AG04449 (cell line): ENCODE measurements around the gene BMP7.

Source experiments
- CTCF ChIA-PET: fragments of 350-600 bp; formaldehyde crosslinking; extraction: SDS; loops from one replicate; lab custom pipeline; 2021; ENCODE audit warnings: antibody characterized with exemption; lab: Yijun Ruan, JAX
- POLR2A ChIA-PET: fragments of 400-600, 350-600 bp; formaldehyde crosslinking; extraction: SDS; loops from one replicate; lab custom pipeline; 2020; ENCODE audit warnings: antibody characterized with exemption, inconsistent platforms; lab: Yijun Ruan, JAX
- DNase-seq: peaks from one replicate; pipeline ENCODE4 v3.0.0-alpha.2; 2010; ENCODE audit warnings: low read depth, low spot score
- H3K4me3 ChIP-seq: 2 replicates; pipeline ENCODE4 v1.5.1; 2011; ENCODE audit warnings: low read depth, mild to moderate bottlenecking, control low read depth, low read length
- TF ChIP-seq, protein P1 (sequence below): IDR thresholded peaks from one replicate; pipeline ENCODE4 v1.5.1; 2011; ENCODE audit warnings: mild to moderate bottlenecking, moderate library complexity, low read length, control low read depth, inconsistent platforms; ENCODE audit not compliant: insufficient read depth; ENCODE audit errors: missing control alignments

Gene BMP7

DNA sequence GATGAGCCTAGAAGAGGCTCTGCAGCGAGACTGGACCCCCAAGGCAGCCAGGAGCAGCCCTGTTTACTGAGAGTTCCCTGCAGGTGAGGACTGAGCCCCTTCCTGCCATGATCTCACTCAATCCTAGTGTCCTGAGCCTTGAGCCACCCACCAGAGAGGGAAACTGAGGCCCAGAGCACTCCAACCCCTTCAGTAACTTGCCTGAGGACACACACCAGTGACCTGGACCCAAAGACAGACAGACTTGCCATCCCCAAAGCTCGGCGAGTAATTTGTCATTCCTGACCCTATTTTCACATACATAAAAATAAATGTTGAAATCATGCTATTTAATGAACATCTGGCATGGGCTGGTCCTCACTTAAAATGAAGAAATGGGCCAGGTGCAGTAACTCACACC, 16.7 kb downstream of the BMP7 start:
- ChIA-PET POLR2A (no interaction called here), CTCF (no interaction called here)
- no peak overlapping the region for H3K4me3 ChIP-seq
- DNase-seq, result no peak
- TF ChIP-seq, protein P1, sequence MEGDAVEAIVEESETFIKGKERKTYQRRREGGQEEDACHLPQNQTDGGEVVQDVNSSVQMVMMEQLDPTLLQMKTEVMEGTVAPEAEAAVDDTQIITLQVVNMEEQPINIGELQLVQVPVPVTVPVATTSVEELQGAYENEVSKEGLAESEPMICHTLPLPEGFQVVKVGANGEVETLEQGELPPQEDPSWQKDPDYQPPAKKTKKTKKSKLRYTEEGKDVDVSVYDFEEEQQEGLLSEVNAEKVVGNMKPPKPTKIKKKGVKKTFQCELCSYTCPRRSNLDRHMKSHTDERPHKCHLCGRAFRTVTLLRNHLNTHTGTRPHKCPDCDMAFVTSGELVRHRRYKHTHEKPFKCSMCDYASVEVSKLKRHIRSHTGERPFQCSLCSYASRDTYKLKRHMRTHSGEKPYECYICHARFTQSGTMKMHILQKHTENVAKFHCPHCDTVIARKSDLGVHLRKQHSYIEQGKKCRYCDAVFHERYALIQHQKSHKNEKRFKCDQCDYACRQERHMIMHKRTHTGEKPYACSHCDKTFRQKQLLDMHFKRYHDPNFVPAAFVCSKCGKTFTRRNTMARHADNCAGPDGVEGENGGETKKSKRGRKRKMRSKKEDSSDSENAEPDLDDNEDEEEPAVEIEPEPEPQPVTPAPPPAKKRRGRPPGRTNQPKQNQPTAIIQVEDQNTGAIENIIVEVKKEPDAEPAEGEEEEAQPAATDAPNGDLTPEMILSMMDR, result no peak

- no peak for DNase-seq
- ChIA-PET CTCF (no interaction called here), POLR2A (no interaction called here)
- TF ChIP-seq, protein P1, result no peak
- H3K4me3 ChIP-seq, result no peak overlapping the region
Observed at GRCh38 chr20:57249073-57249472, 17.4 kb downstream of the BMP7 start.

DNA sequence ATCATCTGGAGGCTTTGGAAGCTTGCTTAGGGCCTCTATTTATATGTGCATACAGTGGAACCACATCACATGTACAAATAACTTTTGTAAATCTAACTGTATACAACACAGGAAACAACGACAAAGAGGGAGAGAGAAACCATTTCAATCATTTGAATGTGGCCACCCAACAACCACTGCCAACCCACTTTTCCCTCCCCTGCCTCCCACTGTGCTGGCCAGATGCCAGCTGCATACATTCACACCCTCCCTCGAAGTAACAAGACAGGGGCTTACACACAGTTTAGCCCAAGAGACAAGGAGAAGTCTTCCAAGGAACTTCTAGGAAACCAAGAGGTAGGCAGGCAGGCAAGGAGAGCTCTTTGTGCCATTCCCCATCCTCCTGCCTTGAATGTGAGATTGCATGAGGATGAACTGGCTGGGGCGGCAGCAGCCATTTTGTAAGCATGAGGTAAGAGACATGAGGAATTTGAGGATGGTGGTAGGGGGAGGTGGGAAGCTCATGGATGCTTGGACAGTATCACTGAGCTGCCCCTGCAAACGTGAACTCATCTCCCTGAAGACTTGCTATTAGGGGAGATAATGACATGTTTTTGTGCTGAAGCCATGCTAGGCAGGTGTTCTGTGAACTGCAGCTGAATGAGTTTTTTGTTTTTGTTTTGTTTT, 18.2 kb downstream of the BMP7 start:
- TF ChIP-seq, protein P1, result no peak
- no peak overlapping the region for H3K4me3 ChIP-seq
- no peak for DNase-seq
- POLR2A ChIA-PET, result no interaction called here
- CTCF ChIA-PET, result no interaction called here

- CTCF ChIA-PET, result no interaction called here
- no peak for DNase-seq
Observed at GRCh38 chr20:57247292-57247965, 19.0 kb downstream of the BMP7 start.

DNA sequence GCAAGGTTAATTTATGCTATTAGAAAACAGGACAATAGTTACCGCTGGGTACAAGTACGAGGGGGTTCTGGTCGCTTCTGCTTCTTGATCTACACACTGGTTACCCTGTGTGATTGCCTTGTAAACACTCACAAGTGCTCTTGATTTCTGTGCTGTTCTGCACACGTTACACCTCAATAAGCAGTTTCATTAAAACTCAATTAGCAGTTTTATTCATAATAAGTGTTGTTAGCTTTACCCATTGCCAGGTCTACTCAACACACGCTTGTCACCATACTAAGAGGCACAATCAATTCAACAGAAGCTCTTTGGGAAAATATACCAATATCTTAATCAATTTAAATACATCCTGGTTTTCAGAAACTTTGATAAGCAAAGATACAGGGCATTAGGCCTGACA, 20.4 kb downstream of the BMP7 start:
- TF ChIP-seq, protein P1, result no peak
- no peak for DNase-seq
- no peak overlapping the region for H3K4me3 ChIP-seq
- ChIA-PET POLR2A (no interaction called here), CTCF (no interaction called here)

More at GRCh38 chr20:57247292-57247965, 19.0 kb downstream of the BMP7 start:
- H3K4me3 ChIP-seq, result no peak overlapping the region
- TF ChIP-seq, protein P1, result no peak
- POLR2A ChIA-PET, result no interaction called here

GRCh38 chr20:57244627-57245214, 21.7 kb downstream of the BMP7 start:
- TF ChIP-seq, protein P1, result no peak
- no peak for DNase-seq
- ChIA-PET POLR2A (no interaction called here), CTCF (no interaction called here)
- H3K4me3 ChIP-seq, result no peak overlapping the region
